Mesenchymal stem cell (in vitro differentiated cells and primary cell): ENCODE data around the gene GAB2.
"Not testable (repeated sequence)": the region's sequence is repeated elsewhere in the genome, so short reads cannot be mapped to it uniquely, and the experiment has no call there.

Source experiments
- DNase-seq: peaks from one replicate; pipeline ENCODE4 v3.0.0-alpha.2; 2013
- H2AFZ ChIP-seq: one replicate; pipeline ENCODE4 v1.6.1; 2013; ENCODE audit warnings: low read depth, mild to moderate bottlenecking, control low read depth, inconsistent platforms, low read length, moderate library complexity
- H2AK5ac ChIP-seq: 2 replicates; pipeline ENCODE4 v1.6.1; 2013; ENCODE audit warnings: low read length, moderate library complexity, mild to moderate bottlenecking, inconsistent platforms; ENCODE audit not compliant: severe bottlenecking
- H2BK120ac ChIP-seq: one replicate; pipeline ENCODE4 v1.6.1; 2013; ENCODE audit warnings: low read depth, mild to moderate bottlenecking, inconsistent platforms, low read length, moderate library complexity
- H2BK12ac ChIP-seq, 2 experiments: one replicate each; pipeline ENCODE4 v1.6.1; 2013; ENCODE audit warnings: inconsistent platforms in 2 of 2, low read length in 2 of 2, mild to moderate bottlenecking in 2 of 2, moderate library complexity in 2 of 2, control low read depth in 1 of 2
- H2BK15ac ChIP-seq: one replicate; pipeline ENCODE4 v1.6.1; 2013; ENCODE audit warnings: mild to moderate bottlenecking, low read depth, inconsistent platforms; ENCODE audit not compliant: poor library complexity, severe bottlenecking
- H2BK5ac ChIP-seq: 2 replicates; pipeline ENCODE4 v1.6.1; 2013; ENCODE audit warnings: low read depth, mild to moderate bottlenecking, low read length, control low read depth, inconsistent platforms; ENCODE audit not compliant: poor library complexity, severe bottlenecking
- H3K14ac ChIP-seq, 2 experiments: one replicate each; pipeline ENCODE4 v1.6.1; 2013; ENCODE audit warnings: inconsistent platforms in 2 of 2, low read length in 2 of 2, control low read depth in 1 of 2, mild to moderate bottlenecking in 1 of 2, moderate library complexity in 1 of 2
- H3K18ac ChIP-seq, 2 experiments: one replicate each; pipeline ENCODE4 v1.6.1; 2013; ENCODE audit warnings: inconsistent platforms in 2 of 2, low read length in 2 of 2, control low read depth in 1 of 2, low read depth in 1 of 2, mild to moderate bottlenecking in 1 of 2
- H3K23ac ChIP-seq, 2 experiments: one replicate each; pipeline ENCODE4 v1.6.1; 2013; ENCODE audit warnings: inconsistent platforms in 2 of 2, low read length in 2 of 2, mild to moderate bottlenecking in 2 of 2, moderate library complexity in 2 of 2, control low read depth in 1 of 2
- H3K27ac ChIP-seq: 2 replicates; pipeline ENCODE4 v1.5.1; 2013; ENCODE audit warnings: mild to moderate bottlenecking, moderate library complexity, low read length, control low read depth, inconsistent platforms; ENCODE audit not compliant: poor library complexity, severe bottlenecking
- H3K27me3 ChIP-seq, 2 experiments: 2 replicates each; pipeline versions ENCODE4 v1.6.1 to v1.7.0; 2013; ENCODE audit warnings: low read length in 2 of 2, mild to moderate bottlenecking in 2 of 2, moderate library complexity in 2 of 2, control low read depth in 1 of 2, inconsistent platforms in 1 of 2; ENCODE audit not compliant: control insufficient read depth in 1 of 2, insufficient read depth in 1 of 2
- H3K36me3 ChIP-seq, 2 experiments: 2 replicates each; pipeline versions ENCODE4 v1.6.1 to v1.7.0; 2013; ENCODE audit warnings: low read length in 2 of 2, control low read depth in 1 of 2, inconsistent platforms in 1 of 2, low read depth in 1 of 2, mild to moderate bottlenecking in 1 of 2; ENCODE audit not compliant: insufficient read depth in 2 of 2, control insufficient read depth in 1 of 2
- H3K4ac ChIP-seq, 2 experiments: one replicate each; pipeline ENCODE4 v1.6.1; 2013; ENCODE audit warnings: inconsistent platforms in 2 of 2, low read length in 2 of 2, mild to moderate bottlenecking in 2 of 2, moderate library complexity in 2 of 2, control low read depth in 1 of 2, low read depth in 1 of 2
- H3K4me1 ChIP-seq: 2 replicates; pipeline ENCODE4 v1.6.1; 2013; ENCODE audit warnings: low read depth, low read length, control low read depth; ENCODE audit not compliant: control insufficient read depth, insufficient read depth
- H3K4me2 ChIP-seq: 2 replicates; pipeline ENCODE4 v1.6.1; 2013; ENCODE audit warnings: low read length, mild to moderate bottlenecking, inconsistent platforms; ENCODE audit not compliant: poor library complexity, severe bottlenecking
- H3K4me3 ChIP-seq, 2 experiments: 2 replicates each; pipeline versions ENCODE4 v1.5.1 to v1.7.0; 2013; ENCODE audit warnings: low read length in 2 of 2, mild to moderate bottlenecking in 2 of 2, control low read depth in 1 of 2, low read depth in 1 of 2; ENCODE audit not compliant: insufficient read depth in 1 of 2
- H3K79me1 ChIP-seq: replicated peaks from 2 replicates; pipeline ENCODE4 v1.6.1; 2013; ENCODE audit warnings: mild to moderate bottlenecking, control low read depth, low read length, inconsistent platforms; ENCODE audit not compliant: poor library complexity, severe bottlenecking
- H3K9ac ChIP-seq: 2 replicates; pipeline ENCODE4 v1.7.0; 2013; ENCODE audit warnings: mild to moderate bottlenecking, low read length, moderate library complexity
- H3K9me3 ChIP-seq: 2 replicates; pipeline ENCODE4 v1.7.0; 2013; ENCODE audit warnings: mild to moderate bottlenecking, low read length; ENCODE audit not compliant: control insufficient read depth
- H4K8ac ChIP-seq: one replicate; pipeline ENCODE4 v1.6.1; 2013; ENCODE audit warnings: inconsistent platforms, mild to moderate bottlenecking, low read length, moderate library complexity
- H4K91ac ChIP-seq: one replicate; pipeline ENCODE4 v1.6.1; 2013; ENCODE audit warnings: mild to moderate bottlenecking, low read length, inconsistent platforms
- WGBS: methylation state at CpG from one replicate; pipeline ENCODE4 v1.1.7; 2013; ENCODE audit warnings: mixed read lengths; 5-methylcytosine and 5-hydroxymethylcytosine counted together

Gene GAB2

DNA sequence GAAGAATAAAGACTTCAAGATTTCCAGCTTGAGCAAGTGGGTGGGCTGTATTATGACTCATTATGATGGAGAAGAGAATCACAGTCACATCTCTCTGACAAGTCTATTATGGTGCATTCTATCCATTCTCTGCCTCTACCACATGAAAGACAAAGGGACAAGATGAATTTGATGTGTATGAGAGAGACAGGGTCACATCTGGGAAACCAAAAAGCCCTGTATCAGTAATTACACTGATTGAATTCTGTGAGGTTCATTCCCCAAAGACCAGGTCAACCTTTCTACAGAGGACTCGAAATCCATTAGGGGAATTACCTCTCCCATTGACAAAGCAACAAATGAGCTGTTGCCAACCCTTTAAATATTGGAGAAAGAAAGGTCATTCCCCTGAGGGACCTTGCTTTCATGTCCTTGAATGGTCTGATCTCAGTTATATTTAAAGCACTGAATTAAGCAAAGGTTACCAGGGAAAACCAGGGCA, 119.3 kb downstream of the GAB2 start:
- H3K9ac ChIP-seq: no peak overlapping the region
- peaks cover 20% of the 10 kb centered on the region for H3K79me1 ChIP-seq
- DNase-seq: no peak
- WGBS: no CpG with 5 or more reads among the region's 1 CpG
- H2BK12ac ChIP-seq: no peak overlapping the region
- H4K8ac ChIP-seq: no peak overlapping the region
- H3K18ac ChIP-seq: no peak overlapping the region
- H2BK120ac ChIP-seq: no peak overlapping the region
- H3K27me3 ChIP-seq: no peaks in the 10 kb centered on the region
- no peak overlapping the region for H4K91ac ChIP-seq
- no peak overlapping the region for H3K23ac ChIP-seq
- no peak overlapping the region for H3K4ac ChIP-seq
- H2BK15ac ChIP-seq: no peak overlapping the region
- no peak overlapping the region for H2AK5ac ChIP-seq
- H3K27ac ChIP-seq: no peak overlapping the region
- H2BK5ac ChIP-seq: no peak overlapping the region
- H2AFZ ChIP-seq: no peak overlapping the region
- H3K9me3 ChIP-seq: no peaks in the 10 kb centered on the region
- no peak overlapping the region for H3K4me2 ChIP-seq
- H3K4me3 ChIP-seq: no peak overlapping the region
- no peak overlapping the region for H3K14ac ChIP-seq
- H3K36me3 ChIP-seq: no peaks in the 10 kb centered on the region
- peaks cover 3% of the 10 kb centered on the region for H3K4me1 ChIP-seq

- Histone ChIP-seq H3K36me3 (no peaks in the 10 kb centered on the region), H3K4ac (no peak overlapping the region), H3K18ac (no peak overlapping the region), H2AFZ (no peak overlapping the region), H3K27me3 (no peaks in the 10 kb centered on the region), H3K9ac (no peak overlapping the region), H3K4me2 (no peak overlapping the region), H4K91ac (no peak overlapping the region), H4K8ac (no peak overlapping the region), H3K23ac (no peak overlapping the region), H2BK5ac (no peak overlapping the region), H2BK15ac (no peak overlapping the region), H2AK5ac (no peak overlapping the region), H3K4me3 (no peak overlapping the region), H3K14ac (no peak overlapping the region), H3K9me3 (no peaks in the 10 kb centered on the region), H2BK12ac (no peak overlapping the region), H3K4me1 (peaks cover 3% of the 10 kb centered on the region), H2BK120ac (no peak overlapping the region), H3K79me1 (peaks cover 24% of the 10 kb centered on the region), H3K27ac (no peak overlapping the region)
- DNase-seq: peak; percentile 45
- WGBS: 75% methylated on average over 6 of the region's 8 CpGs
Measured at GRCh38 chr11:78295991-78296930, 121.4 kb downstream of the GAB2 start.

- no peak overlapping the region for H4K91ac ChIP-seq
- H4K8ac ChIP-seq: no peak overlapping the region
- H3K4me2 ChIP-seq: no peak overlapping the region
- no peaks in the 10 kb centered on the region for H3K9me3 ChIP-seq
- no peak overlapping the region for H2BK12ac ChIP-seq
- no peak overlapping the region for H3K23ac ChIP-seq
- no peak overlapping the region for H2AFZ ChIP-seq
- peaks cover 3% of the 10 kb centered on the region for H3K4me1 ChIP-seq
- H3K4me3 ChIP-seq: no peak overlapping the region
- H2AK5ac ChIP-seq: no peak overlapping the region
- no peak overlapping the region for H3K9ac ChIP-seq
- no peak overlapping the region for H3K14ac ChIP-seq
- peaks cover 27% of the 10 kb centered on the region for H3K79me1 ChIP-seq
- H2BK15ac ChIP-seq: no peak overlapping the region
- no peak overlapping the region for H3K4ac ChIP-seq
- no peak overlapping the region for H2BK5ac ChIP-seq
- H3K27ac ChIP-seq: no peak overlapping the region
- no peak overlapping the region for H3K18ac ChIP-seq
- no peaks in the 10 kb centered on the region for H3K36me3 ChIP-seq
- no peak for DNase-seq
- no peak overlapping the region for H2BK120ac ChIP-seq
- no peaks in the 10 kb centered on the region for H3K27me3 ChIP-seq
- 97% methylated on average over 3 of the region's 3 CpGs for WGBS
Measured at GRCh38 chr11:78295347-78295746, 122.3 kb downstream of the GAB2 start.

GRCh38 chr11:78294100-78294499, 123.5 kb downstream of the GAB2 start:
- H2AK5ac ChIP-seq, H4K8ac ChIP-seq: not testable (repeated sequence)
- 97% methylated on average over 2 of the region's 5 CpGs for WGBS

More at GRCh38 chr11:78294100-78294499, 123.5 kb downstream of the GAB2 start:
- not testable (repeated sequence) for H3K4me2 ChIP-seq, H4K91ac ChIP-seq, H3K4me1 ChIP-seq, H2BK12ac ChIP-seq, DNase-seq, H3K4ac ChIP-seq, H3K23ac ChIP-seq, H3K4me3 ChIP-seq, H3K14ac ChIP-seq, H2BK15ac ChIP-seq, H3K27ac ChIP-seq, H2AFZ ChIP-seq, H3K27me3 ChIP-seq, H3K36me3 ChIP-seq, H3K9ac ChIP-seq, H2BK120ac ChIP-seq, H2BK5ac ChIP-seq, H3K18ac ChIP-seq, H3K9me3 ChIP-seq
- H3K79me1 ChIP-seq: peaks cover 25% of the 10 kb centered on the region
